Body of pancreas (tissue), 4 donors: ENCODE data around the gene NCOA3. TPM values are rescaled to one million over a fixed set of nuclear protein-coding genes. Genes with fewer than 3 reads are reported as not detected.

Experiments
- ATAC-seq: fragments of 150-250 bp; one replicate; pipeline ENCODE4 v1.9.1; 2016
- DNase-seq, 4 donors: peaks; one replicate each; pipeline ENCODE4 v3.0.0-alpha.2; 2019
- H3K27ac ChIP-seq, 4 donors: fragments of 200-600 bp; sonication (generic); 1 replicate in 3 of 4; 2 replicates in 1 of 4; pipeline versions ENCODE4 v1.5.1 to v1.6.1; 2016 to 2019; ENCODE audit warnings: mild to moderate bottlenecking in 1 of 4, mixed read lengths in 1 of 4, moderate library complexity in 1 of 4
- H3K27me3 ChIP-seq, 2 donors: fragments of 200-600 bp; sonication (generic); one replicate each; pipeline ENCODE4 v1.6.0; 2016; ENCODE audit warnings: mild to moderate bottlenecking in 1 of 2
- H3K36me3 ChIP-seq, 2 donors: fragments of 200-600 bp; sonication (generic); replicated peaks in 1 of 2; 2 replicates each; pipeline ENCODE4 v1.5.1; 2016; ENCODE audit warnings: low read depth in 2 of 2; ENCODE audit not compliant: insufficient read depth in 1 of 2
- H3K4me1 ChIP-seq: fragments of 200-600 bp; sonication (generic); one replicate; pipeline ENCODE4 v1.6.0; 2016
- H3K4me3 ChIP-seq, 2 donors: fragments of 200-600 bp; sonication (generic); 1 replicate in 1 of 2; 2 replicates in 1 of 2; pipeline ENCODE4 v1.5.1; 2016 to 2019
- H3K9me3 ChIP-seq, 3 donors: fragments of 200-600 bp; sonication (generic); 1 replicate in 2 of 3; 2 replicates in 1 of 3; pipeline ENCODE4 v1.5.1; 2016
- POLR2A ChIP-seq, 3 donors: fragments of 450-650 bp; IDR thresholded peaks; one replicate each; pipeline ENCODE4 v1.6.1; 2016; ENCODE audit warnings: antibody characterized with exemption in 3 of 3, mild to moderate bottlenecking in 2 of 3
- WGBS, 2 donors: methylation state at CpG; one replicate each; pipeline ENCODE4 v1.1.5; 2017; 5-methylcytosine and 5-hydroxymethylcytosine counted together
- intact Hi-C: fragments of 100-400 bp; cut with DNase I; formaldehyde crosslinking; loops from one replicate; pipeline ENCODE4 v1.15.1; 2023
- total RNA-seq, 2 donors: library from RNA; depleted of rRNA; stranded (reverse); fragments of >200 nt; gene quantifications; one replicate each; pipeline ENCODE4 v1.1.0, GENCODE V29; 2016
- TF ChIP-seq, protein P1 (sequence below), 7 experiments: fragments of 450-650 bp in 4 of 7; fragments of 200-600 bp in 3 of 7; sonication (generic) in 3 of 7; IDR thresholded peaks; one replicate each; pipeline ENCODE4 v1.5.1; 2016 to 2019; ENCODE audit warnings: antibody characterized with exemption in 7 of 7

The NCOA3 gene
- total RNA-seq, 2 donors from 2014 or later = 14.8 to 17.1 TPM

DNA sequence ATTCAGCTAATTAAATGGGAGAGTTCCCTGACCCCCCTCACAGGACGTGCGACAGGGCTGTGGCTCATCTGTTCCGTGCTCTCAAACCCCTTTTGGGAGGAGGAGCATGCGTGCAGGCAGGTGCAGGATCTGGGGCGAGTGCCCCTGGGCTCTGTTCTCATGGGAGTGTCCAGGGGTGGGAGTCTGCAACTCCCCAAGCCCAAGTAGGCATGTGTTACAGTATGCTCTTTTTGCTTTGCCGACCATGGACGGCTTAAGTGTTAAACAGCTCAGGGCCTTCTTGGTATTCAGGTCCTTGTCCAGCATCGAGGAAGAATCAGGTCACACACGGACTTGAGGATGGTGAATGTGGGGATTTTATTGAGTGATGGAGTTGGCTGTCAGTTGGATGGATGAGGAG lies 101.6 kb downstream of the NCOA3 start:
- Histone ChIP-seq H3K27ac (no peak overlapping the region), H3K4me3 (no peak overlapping the region), H3K9me3 (no peaks in the 10 kb centered on the region), H3K36me3 (no peaks in the 10 kb centered on the region), H3K27me3 (no peaks in the 10 kb centered on the region), H3K4me1 (peaks cover 4% of the 10 kb centered on the region)
- ATAC-seq (no peak), DNase-seq (no peak)
- TF ChIP-seq, protein P1, sequence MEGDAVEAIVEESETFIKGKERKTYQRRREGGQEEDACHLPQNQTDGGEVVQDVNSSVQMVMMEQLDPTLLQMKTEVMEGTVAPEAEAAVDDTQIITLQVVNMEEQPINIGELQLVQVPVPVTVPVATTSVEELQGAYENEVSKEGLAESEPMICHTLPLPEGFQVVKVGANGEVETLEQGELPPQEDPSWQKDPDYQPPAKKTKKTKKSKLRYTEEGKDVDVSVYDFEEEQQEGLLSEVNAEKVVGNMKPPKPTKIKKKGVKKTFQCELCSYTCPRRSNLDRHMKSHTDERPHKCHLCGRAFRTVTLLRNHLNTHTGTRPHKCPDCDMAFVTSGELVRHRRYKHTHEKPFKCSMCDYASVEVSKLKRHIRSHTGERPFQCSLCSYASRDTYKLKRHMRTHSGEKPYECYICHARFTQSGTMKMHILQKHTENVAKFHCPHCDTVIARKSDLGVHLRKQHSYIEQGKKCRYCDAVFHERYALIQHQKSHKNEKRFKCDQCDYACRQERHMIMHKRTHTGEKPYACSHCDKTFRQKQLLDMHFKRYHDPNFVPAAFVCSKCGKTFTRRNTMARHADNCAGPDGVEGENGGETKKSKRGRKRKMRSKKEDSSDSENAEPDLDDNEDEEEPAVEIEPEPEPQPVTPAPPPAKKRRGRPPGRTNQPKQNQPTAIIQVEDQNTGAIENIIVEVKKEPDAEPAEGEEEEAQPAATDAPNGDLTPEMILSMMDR (IDR thresholded peaks at IDR 0.05) = no peak
- TF ChIP-seq POLR2A (IDR thresholded peaks at IDR 0.05) = no peak
- intact Hi-C loops = no loop called here
- 97 to 98% methylated on average over 9 of the region's 9 CpGs for WGBS, 2 donors

DNA sequence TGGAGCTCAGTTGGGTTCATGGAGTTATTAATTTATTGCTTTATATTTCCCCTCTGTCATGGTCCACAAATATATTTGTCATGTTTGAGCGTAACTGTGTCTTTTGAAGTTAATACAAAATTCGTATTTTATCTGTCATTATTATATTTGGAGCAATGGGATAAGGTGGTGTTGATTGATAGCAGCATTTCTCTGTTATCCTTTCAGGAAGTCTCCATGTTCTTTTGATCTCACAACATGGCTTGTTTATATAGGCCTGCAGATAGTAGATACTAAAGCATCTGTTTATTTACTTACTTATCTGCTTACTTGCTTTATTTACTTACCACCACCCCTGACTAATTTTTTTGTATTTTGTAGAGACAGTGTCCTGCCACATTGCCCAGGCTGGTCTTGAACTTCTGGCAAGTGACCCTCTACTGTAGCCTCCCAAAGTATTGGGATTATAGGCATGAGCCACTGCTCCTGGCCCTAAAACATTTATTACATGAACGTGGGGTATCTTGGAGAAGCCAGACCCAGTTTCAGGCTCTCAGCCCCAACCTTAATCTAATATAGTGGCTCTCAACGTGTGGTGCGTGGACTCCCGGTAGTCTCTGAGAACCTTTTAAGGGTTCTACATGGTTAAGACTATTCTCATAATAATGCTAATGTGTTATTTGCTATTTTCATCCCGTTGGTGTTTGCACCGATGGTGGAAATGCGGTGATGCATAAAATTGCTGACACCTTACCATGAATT lies 104.2 kb downstream of the NCOA3 start:
- WGBS, 2 donors = 75 to 79% methylated on average over 9 of the region's 9 CpGs
- intact Hi-C loops = no loop called here
- H3K4me1 ChIP-seq = peaks cover 4% of the 10 kb centered on the region
- H3K4me3 ChIP-seq = no peak overlapping the region
- no peak overlapping the region for H3K27ac ChIP-seq
- no peaks in the 10 kb centered on the region for H3K27me3 ChIP-seq
- no peaks in the 10 kb centered on the region for H3K36me3 ChIP-seq
- no peaks in the 10 kb centered on the region for H3K9me3 ChIP-seq
- DNase-seq (no peak), ATAC-seq (no peak)
- no peak for TF ChIP-seq POLR2A (IDR thresholded peaks at IDR 0.05)
- TF ChIP-seq, protein P1 (IDR thresholded peaks at IDR 0.05) = no peak

DNA sequence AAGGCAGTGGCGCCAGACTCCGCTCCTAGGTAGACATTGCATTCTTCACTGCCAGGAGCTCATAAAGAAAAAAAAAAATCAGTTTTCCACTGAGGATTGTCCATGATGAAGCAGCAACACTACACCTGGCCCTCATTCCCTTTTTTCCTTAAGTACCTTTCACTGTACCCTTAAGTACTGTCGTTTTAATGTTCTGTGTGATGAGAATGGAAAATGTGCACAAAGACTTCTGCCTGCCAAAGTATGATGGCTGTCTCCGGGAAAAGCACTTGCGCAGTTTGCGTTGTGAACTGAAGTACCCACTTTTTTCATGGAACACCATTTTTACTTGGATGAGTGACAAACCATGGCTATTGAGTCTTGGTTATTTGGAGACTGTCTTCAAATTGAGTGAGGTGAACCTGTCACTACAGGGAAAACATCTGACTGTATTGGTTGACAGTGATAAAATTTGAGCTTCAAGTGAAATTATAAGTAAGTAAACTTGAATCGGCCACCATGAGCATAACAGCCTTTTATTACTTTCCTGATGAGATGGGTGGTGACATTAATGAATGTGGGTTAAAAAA lies 104.8 kb downstream of the NCOA3 start:
- WGBS, 2 donors = 92 to 94% methylated on average over 7 of the region's 7 CpGs
- peaks cover 4% of the 10 kb centered on the region for H3K4me1 ChIP-seq
- no peak for DNase-seq
- intact Hi-C loops = no loop called here
- H3K36me3 ChIP-seq = no peaks in the 10 kb centered on the region
- no peak overlapping the region for H3K27ac ChIP-seq
- H3K9me3 ChIP-seq = no peaks in the 10 kb centered on the region
- H3K27me3 ChIP-seq = no peaks in the 10 kb centered on the region
- no peak for ATAC-seq
- TF ChIP-seq, protein P1 (IDR thresholded peaks at IDR 0.05) = no peak
- no peak for TF ChIP-seq POLR2A (IDR thresholded peaks at IDR 0.05)
- no peak overlapping the region for H3K4me3 ChIP-seq

DNA sequence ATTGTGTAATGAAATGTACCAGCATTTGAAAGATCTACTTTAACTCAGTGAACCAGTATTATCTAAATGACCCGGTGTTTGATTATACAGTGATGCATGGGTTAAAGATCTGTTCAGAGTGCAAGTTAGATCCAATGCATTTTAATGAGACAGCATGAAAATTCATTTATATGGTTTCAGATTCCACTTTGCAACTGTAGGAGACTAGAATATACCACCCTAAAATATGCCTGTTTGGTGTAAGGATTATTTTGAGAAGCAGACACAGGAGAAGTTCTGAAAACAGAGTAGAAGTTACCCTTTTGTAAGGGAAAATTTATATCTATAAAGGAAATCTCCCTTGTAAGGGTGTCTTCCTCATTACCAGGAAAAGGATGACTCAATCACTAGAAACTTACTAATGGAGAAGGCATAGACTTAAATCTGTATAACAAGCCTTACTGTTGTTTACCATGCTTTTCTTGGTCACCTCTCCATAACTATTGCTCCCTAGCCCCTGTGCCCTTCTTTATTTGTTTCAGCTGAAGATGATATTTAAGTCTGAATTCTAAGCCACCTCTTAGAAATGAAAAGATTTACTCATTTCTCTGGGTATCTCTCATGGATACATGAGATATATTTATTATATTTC lies 105.4 kb downstream of the NCOA3 start:
- TF ChIP-seq POLR2A (IDR thresholded peaks at IDR 0.05) = no peak
- TF ChIP-seq, protein P1 (IDR thresholded peaks at IDR 0.05) = no peak
- no peaks in the 10 kb centered on the region for H3K27me3 ChIP-seq
- 68 to 78% methylated on average over 1 of the region's 1 CpG for WGBS, 2 donors
- peaks cover 4% of the 10 kb centered on the region for H3K4me1 ChIP-seq
- DNase-seq (no peak), ATAC-seq (no peak)
- no peak overlapping the region for H3K27ac ChIP-seq
- intact Hi-C loops = no loop called here
- H3K9me3 ChIP-seq = no peaks in the 10 kb centered on the region
- H3K4me3 ChIP-seq = no peak overlapping the region
- no peaks in the 10 kb centered on the region for H3K36me3 ChIP-seq
